Stimulated activated CD4-positive, alpha-beta T cell treated with anti-CD3 and anti-CD28 coated beads, Interleukin-2, amount 100 ng/mL, for 48 hours (primary cell): ENCODE data around the gene CNOT1.
"Not testable (repeated sequence)": the region's sequence is repeated elsewhere in the genome, so short reads cannot be mapped to it uniquely, and the experiment has no call there.

Experiments
- DNase-seq, 2 donors: peaks; one replicate each; pipeline ENCODE4 v3.0.0-alpha.2; 2020

Gene CNOT1

DNA sequence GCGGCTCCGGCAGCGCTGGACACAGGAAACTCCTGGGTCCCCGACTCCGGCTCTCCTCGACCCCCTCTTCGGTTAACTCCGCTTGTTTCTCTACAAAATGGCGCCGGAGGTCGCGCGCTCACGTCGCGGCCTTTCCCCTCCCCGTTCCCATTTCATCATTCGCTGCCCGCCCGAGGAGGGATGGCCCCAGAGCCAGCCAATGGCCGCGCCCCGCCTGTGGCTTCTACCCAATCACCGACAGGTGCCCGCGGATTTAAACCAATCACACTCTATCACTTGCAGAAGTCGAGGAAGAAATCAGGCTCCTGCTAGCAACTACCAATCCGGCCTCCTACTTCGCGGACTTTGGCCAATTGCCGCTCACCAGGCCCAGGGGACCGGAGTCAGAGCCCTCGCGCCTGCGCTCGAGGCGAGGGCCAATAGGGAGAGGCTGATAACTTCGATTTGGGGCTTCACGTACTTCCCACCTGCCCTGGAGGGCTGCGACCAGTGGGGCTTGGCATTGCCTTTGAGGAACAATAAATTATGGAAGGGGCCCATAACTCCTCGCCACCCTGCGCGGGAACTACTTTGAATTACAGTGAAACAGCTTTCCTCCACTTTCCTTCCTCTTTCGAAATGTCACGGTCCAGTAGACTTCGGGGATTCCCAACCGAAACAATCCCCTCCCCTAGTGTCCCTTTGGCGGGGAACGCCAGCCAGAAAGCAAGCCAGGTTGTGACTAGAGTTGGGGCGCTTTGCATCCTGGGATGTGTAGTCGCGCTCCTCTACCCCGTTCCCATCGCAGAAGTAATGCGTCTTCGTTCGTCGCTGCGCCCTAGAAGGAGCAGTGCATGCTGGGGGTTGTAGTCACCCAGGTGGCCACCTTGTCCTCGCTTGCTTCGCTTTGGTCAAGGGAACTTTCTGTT lies at the start of gene CNOT1:
Gene CNOT1, minus strand, starts transcription at position 94 of the 908 bp plus-strand sequence. CDS start 30,489 bp downstream, outside the sequence.
- peak; percentile 93 to 96 for DNase-seq

- no peak for DNase-seq
These were observed 49.1 kb upstream of the CNOT1 start for GRCh38 chr16:58678716-58679115.

- DNase-seq = no peak
These were observed 48.6 kb upstream of the CNOT1 start for GRCh38 chr16:58678269-58678668.

- no peak for DNase-seq
These were observed 41.4 kb upstream of the CNOT1 start for GRCh38 chr16:58670946-58671583.

GRCh38 chr16:58670177-58670576 lies 40.6 kb upstream of the CNOT1 start:
- no peak for DNase-seq

GRCh38 chr16:58665200-58665599 lies 35.6 kb upstream of the CNOT1 start:
- DNase-seq = no peak

DNA sequence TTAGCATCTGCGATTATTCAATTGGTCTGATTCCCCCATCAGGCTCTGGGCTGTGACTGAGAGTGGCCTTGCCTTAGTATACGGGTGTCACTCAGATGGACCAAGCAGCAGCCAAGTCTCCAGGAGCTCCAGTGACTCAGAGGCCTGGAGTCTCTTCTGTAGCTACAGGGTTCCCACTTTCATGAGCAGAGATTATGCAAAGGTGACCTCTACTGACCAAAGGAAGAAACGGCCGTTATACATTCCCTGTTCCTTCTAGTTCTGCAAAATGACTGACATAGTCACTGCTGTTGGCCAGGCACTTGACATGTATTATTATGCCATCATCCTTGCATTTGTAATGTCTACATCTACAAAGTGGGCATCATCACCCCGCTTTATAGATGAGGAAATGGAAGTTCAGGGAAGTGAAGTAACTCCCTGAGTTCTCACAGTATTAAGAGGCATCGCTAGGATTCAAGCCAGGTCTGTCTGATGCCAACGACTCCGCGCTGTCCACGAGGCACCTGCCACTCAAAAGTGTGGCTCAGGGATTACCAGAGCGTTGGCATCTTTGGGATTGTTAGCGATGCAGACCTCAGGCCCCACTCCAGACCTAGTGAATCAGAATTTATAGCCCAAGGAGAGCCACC lies 31.7 kb upstream of the CNOT1 start:
- DNase-seq = no peak

DNA sequence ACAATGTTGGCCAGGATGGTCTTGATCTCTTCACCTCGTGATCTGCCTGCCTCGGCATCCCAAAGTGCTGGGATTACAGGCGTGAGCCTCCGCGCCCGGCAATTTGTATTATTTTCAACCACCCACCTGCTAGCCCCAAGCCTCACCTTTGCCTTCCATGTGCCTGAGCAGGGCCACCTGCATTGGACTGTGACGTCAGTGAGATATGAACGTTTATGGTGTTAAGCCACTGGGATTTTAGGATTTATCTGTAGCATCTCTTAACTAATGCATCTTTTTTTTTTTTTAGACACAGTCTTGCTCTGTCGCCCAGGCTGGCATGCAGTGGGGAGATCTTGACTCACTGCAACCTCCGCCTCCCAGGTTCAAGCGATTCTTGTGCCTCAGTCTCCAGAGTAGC lies 30.3 kb upstream of the CNOT1 start:
- not testable (repeated sequence) for DNase-seq

GRCh38 chr16:58658796-58659211 lies 29.2 kb upstream of the CNOT1 start:
- no peak for DNase-seq

- DNase-seq = no peak
These were observed 27.3 kb upstream of the CNOT1 start for GRCh38 chr16:58656899-58657298.

GRCh38 chr16:58655215-58655596 lies 25.6 kb upstream of the CNOT1 start:
- no peak for DNase-seq

- no peak for DNase-seq
These were observed 25.1 kb upstream of the CNOT1 start for GRCh38 chr16:58654560-58655214.

DNA sequence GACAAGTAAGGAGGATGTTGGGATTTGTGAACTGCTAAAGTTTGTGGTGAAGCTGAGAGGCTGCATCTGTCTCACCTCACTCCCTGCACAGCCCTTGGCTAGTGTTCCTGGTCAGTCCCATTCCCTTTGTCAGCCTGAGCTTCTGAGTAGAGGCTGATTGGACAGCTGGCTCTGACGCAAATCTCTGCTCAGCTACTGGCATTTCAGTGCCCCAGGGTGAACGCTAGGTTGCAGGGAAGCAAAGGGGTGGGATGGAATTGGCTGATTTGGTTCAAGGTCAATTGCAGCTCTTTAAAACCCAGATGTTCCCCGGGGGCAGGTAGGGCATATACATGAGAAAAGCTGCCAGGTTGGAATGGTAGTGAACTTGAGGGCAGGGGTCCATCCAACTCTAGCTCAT lies 23.1 kb upstream of the CNOT1 start:
- no peak for DNase-seq

- no peak for DNase-seq
These were observed 22.3 kb upstream of the CNOT1 start for GRCh38 chr16:58651965-58652348.

DNA sequence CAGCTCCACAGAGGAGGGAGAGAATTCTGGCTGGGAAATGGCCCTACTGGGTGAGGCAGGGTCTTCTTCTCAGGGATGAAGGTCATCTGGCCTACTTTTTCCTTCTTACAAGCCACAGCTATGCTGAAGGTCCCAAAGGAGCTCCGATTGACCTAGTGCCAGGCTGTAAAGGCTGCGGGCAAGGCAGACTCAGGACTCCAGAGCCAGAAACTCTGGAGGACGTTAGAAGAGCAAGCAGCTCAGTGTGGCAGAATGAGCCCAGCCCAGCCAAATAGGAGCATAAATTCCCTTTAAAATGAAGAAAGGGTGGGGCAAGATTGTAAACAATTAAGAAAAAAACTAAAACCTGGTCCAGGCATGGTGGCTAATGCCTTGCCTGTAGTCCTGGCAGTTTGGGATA lies 20.1 kb upstream of the CNOT1 start:
- no peak for DNase-seq

DNA sequence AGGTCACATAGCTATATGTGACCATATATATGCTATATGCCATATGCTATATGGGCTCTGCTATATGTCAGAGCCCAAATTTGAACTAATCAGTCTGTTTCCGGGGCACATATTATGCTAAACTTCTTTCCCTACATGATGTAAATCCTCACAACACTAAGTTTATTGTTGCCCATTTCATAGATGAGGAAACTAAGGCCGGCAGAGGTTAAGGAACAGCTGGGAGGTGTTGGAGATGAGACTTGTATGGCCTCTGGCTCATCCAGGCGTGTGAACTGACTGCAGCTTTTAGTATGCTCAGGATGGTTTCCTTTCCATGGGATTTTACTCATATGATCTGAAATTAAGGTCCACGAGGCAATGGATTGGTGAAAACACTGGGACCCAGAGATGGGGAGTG lies 17.5 kb upstream of the CNOT1 start:
- DNase-seq = no peak

GRCh38 chr16:58644765-58645487 lies 15.3 kb upstream of the CNOT1 start:
- DNase-seq = no peak

GRCh38 chr16:58644108-58644507 lies 14.5 kb upstream of the CNOT1 start:
- no peak for DNase-seq

DNA sequence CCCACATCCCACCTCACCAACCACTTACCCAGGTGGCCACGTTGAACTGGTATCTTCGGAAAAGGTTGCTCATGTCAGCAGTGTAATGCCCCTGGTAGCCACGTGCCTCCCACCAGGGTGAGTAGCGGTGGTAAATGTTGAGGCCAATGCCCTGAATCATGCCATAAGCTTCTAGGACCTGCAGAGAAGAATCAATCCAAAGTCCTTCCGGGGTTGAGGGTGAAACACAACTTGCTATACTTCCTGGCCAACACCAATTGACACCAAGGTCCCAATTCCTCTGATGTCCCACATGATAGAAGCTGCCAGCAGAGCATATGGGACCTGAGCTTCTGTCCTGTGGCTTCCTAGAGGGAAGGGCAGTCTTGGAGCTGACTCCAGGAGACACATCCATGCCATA lies 11.3 kb upstream of the CNOT1 start:
- DNase-seq = no peak

GRCh38 chr16:58639836-58640235 lies 10.2 kb upstream of the CNOT1 start:
- DNase-seq = no peak

- no peak for DNase-seq
These were observed 9.6 kb upstream of the CNOT1 start for GRCh38 chr16:58639230-58639629.
